Tibial nerve (tissue), 4 donors: ENCODE data around the gene THSD4.

Experiments
- EP300 ChIP-seq, 2 donors: sonication (generic); formaldehyde crosslinking; IDR thresholded peaks; one replicate each; pipeline ENCODE4 v1.6.1; 2017; ENCODE audit warnings: antibody characterized with exemption in 2 of 2, mild to moderate bottlenecking in 1 of 2
- POLR2A ChIP-seq, 2 donors: fragments of 450-650 bp; IDR thresholded peaks; one replicate each; pipeline ENCODE4 v1.6.1; 2017; ENCODE audit warnings: antibody characterized with exemption in 2 of 2, mild to moderate bottlenecking in 2 of 2, moderate library complexity in 2 of 2
- TF ChIP-seq, protein P1 (sequence below), 5 experiments: fragments of 200-600 bp in 3 of 5; fragments of 450-650 bp in 2 of 5; sonication (generic) in 3 of 5; IDR thresholded peaks; one replicate each; pipeline ENCODE4 v1.5.1; 2016 to 2019; ENCODE audit warnings: antibody characterized with exemption in 5 of 5, mild to moderate bottlenecking in 3 of 5, moderate library complexity in 2 of 5

DNA sequence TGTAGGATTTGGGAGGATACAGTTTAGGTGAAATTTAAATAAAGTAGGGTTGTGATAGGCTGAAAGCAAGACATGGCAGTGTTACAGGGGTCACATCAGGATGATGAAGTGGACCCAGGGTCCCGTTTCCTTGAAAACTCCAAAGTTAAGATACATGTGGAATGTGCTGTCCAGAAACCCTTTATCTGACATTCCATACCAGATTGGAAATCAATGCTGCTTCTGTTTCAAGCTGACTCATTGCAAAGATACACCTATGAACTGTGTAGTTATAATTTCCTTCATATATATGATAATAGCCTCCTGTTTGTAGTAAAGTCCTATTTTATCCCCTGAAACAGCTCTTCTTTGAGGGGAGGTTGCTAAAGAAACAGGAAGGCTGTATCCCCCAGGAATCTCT, 624.1 kb downstream of the THSD4 start:
- TF ChIP-seq, protein P1, sequence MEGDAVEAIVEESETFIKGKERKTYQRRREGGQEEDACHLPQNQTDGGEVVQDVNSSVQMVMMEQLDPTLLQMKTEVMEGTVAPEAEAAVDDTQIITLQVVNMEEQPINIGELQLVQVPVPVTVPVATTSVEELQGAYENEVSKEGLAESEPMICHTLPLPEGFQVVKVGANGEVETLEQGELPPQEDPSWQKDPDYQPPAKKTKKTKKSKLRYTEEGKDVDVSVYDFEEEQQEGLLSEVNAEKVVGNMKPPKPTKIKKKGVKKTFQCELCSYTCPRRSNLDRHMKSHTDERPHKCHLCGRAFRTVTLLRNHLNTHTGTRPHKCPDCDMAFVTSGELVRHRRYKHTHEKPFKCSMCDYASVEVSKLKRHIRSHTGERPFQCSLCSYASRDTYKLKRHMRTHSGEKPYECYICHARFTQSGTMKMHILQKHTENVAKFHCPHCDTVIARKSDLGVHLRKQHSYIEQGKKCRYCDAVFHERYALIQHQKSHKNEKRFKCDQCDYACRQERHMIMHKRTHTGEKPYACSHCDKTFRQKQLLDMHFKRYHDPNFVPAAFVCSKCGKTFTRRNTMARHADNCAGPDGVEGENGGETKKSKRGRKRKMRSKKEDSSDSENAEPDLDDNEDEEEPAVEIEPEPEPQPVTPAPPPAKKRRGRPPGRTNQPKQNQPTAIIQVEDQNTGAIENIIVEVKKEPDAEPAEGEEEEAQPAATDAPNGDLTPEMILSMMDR (IDR thresholded peaks at IDR 0.05), result no peak
- TF ChIP-seq POLR2A (IDR thresholded peaks at IDR 0.05) (no peak), EP300 (IDR thresholded peaks at IDR 0.05) (no peak)
